T-helper 2 cell treated with Interferon-gamma antibody and Interleukin-4, amounts not matched to agents 100 ng/mL and 5 ng/mL, for 36 hours (primary cell): ENCODE results near the gene C7orf57. TPM values are rescaled to one million over a fixed set of nuclear protein-coding genes. Genes with fewer than 3 reads are reported as not detected.
"Not testable (repeated sequence)": the region's sequence is repeated elsewhere in the genome, so short reads cannot be mapped to it uniquely, and the experiment has no call there.

ENCODE experiments used
- intact Hi-C: fragments of 100-400 bp; cut with micrococcal nuclease; formaldehyde crosslinking; loops from one replicate; pipeline ENCODE4 v1.15.1; 2023
- total RNA-seq: library from RNA; stranded (reverse); gene quantifications from 2 replicates; pipeline ENCODE4 v1.2.3, GENCODE V29; 2022

Gene C7orf57
- total RNA-seq, 1 donor from 2014 or later: 0.11 TPM

- intact Hi-C loops: loop anchor here (2.0 kb wide), 2 partner anchors 65 to 77 kb away; no protein-coding TSS in a partner anchor
Measured at GRCh38 chr7:48033922-48034321, 1.4 kb upstream of the C7orf57 start.

- intact Hi-C loops: loop anchor here (1.0 to 2.0 kb wide), 5 partner anchors 45 to 75 kb away; partner anchors contain the start of gene HUS1
Measured at GRCh38 chr7:48035967-48036478, 680 bp downstream of the C7orf57 start.

GRCh38 chr7:48038815-48039506 is 3.6 kb downstream of the C7orf57 start:
- intact Hi-C loops: no loop called here

DNA sequence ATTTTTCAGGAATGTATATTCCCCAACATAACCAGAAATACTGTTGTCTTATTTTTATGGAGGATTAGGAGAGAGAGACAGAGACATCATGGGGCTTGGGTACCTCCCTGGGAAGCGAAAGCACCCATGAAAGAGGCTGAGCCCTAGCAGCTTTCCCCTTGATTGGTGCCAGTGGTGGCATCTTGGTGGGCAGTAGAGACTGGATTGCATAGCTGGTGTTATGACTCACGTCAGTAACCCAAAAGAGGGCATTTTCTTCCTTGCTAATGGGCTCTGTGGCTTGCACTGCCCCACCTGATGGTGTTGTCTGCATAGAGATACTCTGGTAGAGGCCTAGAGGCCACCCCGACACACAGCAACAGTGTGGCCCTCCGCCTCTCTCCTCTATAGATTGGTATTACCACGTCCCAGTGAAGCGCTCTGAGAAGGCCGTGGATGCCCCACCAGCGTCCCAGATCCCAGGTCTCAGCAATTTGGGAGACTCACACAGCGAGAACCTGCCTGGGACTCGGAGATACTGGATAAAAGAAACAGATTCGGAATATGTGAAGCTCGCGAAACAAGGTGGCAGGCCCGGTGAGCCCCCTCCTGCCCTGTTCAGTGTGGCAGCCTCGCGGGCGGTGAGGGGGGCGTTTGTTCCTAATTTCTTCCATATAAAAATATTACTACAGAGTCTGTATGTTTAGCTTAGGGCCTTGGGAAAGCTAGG is 5.8 kb downstream of the C7orf57 start:
- intact Hi-C loops: no loop called here

GRCh38 chr7:48041653-48041970 is 6.3 kb downstream of the C7orf57 start:
- intact Hi-C loops: no loop called here

GRCh38 chr7:48042216-48042615 is 6.9 kb downstream of the C7orf57 start:
- intact Hi-C loops: no loop called here

DNA sequence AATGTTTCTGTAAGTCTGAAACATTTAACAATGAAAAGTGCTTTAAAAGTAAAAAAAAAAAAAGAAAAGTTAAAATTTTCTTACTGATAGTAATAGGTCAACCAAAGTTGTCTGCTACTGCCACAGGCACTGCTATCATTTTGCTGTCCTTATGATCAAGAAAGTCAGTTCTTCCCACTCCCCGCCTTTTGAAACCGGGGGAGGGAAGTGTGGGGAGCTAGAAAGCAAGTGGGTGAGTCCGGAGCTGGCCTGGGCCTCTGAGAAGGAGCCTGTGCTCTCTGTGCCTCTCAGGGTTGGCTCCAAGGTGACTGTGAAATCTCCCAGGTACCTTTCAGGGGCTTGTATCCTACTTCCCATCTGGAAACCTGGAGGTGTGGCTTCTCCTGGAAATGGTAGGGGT is 7.3 kb downstream of the C7orf57 start:
- intact Hi-C loops: no loop called here

DNA sequence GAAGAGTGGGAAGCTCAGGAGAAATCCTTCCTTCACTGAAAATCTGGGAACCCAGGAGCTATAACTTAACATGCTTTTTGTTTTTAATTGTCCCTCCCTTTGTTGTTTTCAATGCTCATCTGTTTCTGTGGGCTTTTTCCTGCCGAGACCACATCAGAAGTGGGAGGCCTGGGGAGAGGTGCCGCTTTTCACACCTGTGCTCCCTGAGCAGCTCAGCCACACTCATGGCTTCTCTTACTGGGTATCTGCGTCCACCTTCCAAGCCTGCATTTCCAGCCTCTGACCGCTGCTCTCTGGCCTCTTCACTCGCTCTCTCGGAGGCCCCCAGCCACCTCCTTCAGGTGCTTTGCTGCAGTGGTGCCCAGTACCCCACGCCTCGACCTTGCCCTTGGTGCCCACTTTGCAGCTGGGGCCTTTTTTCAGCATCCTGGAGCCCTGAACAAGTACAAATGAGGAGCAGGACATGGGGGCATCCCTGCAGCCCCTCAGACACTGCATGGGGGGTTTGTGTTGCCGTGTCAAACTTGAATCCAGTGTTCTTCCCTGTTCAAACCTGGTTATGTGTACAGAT is 9.9 kb downstream of the C7orf57 start:
- intact Hi-C loops: no loop called here

GRCh38 chr7:48046458-48046857 is 11.1 kb downstream of the C7orf57 start:
- intact Hi-C loops: no loop called here

DNA sequence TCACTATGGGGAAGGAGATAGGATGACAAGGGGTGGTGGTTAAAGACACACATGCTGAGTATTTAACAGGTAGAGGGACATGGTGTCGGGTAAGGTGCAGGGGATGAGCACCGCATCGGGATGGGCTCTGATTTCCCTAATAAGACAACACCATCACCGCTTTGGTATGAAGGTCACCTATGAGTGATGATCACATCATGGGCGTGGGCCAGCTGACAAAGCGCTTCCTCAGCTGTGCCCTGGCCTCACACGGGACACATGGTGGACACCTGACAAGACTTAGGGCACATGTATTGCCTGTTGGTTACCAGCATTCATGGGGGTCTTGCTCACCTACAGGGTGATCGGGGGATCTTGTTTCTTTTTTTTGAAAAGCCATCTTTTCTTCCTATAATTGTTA is 12.8 kb downstream of the C7orf57 start:
- intact Hi-C loops: no loop called here

- intact Hi-C loops: loop anchor here (5.0 kb wide), 1 partner anchor 37 kb away; the partner anchor contains the start of gene UPP1
Measured at GRCh38 chr7:48049850-48050249, 14.5 kb downstream of the C7orf57 start.

DNA sequence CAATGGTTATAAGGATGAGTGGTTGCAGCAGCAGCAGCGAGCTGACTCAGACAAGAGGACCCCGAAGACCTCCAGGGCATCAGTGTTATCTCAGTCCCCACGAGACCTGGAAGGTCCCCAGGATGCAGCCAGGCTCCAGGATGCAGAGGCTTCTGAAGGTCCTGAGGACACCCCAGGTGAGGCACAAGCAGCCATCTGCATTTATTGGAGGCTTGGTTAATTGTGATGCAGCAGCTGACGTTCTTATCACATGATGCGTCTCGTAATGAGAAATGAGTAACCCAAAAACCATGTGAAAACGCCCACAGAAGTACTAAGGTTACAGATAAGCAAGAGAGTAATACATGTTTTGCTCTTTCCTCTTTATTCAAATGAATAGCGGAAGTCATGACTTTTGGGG is 17.4 kb downstream of the C7orf57 start:
- intact Hi-C loops: loop anchor here (5.0 kb wide), 1 partner anchor 35 kb away; the partner anchor contains the start of gene UPP1

GRCh38 chr7:48053736-48054135 is 18.4 kb downstream of the C7orf57 start:
- intact Hi-C loops: loop anchor here (5.0 kb wide), 1 partner anchor 34 kb away; the partner anchor contains the start of gene UPP1

DNA sequence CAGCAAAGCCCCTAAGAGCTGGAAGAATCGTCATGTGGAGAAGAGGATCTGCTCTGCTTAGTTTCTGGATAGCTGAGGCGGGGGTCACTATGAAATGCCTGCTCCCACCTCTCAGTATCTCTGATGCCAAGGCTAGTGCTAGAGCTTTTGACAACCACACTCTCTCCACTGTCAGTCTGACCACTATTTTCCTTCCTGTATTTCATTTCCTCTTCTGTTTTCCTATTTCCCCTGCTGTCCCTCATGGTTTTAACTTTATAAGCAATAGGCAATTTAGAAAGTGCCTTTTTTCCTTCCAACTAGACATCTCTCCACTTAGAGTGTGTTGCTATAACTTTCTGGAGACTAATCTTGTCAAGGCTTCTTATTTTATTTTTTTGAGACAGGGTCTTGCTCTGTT is 23.6 kb downstream of the C7orf57 start:
- intact Hi-C loops: no loop called here

- intact Hi-C loops: no loop called here
Measured at GRCh38 chr7:48059706-48060105, 24.4 kb downstream of the C7orf57 start.

DNA sequence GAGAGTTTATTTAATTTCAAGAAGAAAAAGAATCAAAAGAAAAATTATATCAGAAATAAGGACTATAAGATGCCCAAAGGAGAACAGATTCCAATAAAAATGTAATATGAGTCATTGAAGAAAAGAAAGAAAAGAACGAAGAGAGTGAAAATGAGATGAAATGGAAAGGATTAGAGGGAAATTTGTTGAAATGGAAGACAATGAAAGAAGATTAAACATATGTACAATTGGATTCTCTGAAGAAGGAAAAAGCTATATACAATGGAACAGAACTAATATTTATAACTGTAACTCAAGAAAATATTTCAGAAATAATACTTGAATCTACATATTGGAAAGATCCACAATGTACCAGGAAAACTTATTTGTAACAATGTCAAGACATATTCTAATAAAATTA is 28.6 kb downstream of the C7orf57 start:
- intact Hi-C loops: no loop called here

GRCh38 chr7:48067475-48067874 is 32.1 kb downstream of the C7orf57 start:
- intact Hi-C loops: no loop called here

- intact Hi-C loops: no loop called here
Measured at GRCh38 chr7:48074204-48074654, 38.9 kb downstream of the C7orf57 start.

- intact Hi-C loops: no loop called here
Measured at GRCh38 chr7:48077423-48077822, 42.1 kb downstream of the C7orf57 start.

DNA sequence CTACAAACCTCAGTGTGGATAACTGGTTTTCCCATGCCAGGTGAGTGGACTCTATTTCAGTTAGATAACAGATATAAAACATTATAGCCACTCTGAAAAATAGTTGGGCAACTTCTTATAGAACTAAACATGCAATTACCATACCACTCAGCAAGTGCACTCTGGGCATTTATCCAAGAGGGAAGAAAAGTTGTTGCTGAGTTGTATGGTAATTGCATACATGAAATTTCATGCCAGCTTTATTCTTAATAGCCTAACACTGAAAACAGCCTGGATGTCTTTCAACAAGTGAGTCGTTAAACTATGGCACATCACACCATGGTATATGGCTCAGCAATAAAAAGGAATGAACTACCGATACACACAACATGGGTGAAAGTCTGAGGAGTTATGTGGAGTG is 43.1 kb downstream of the C7orf57 start:
- intact Hi-C loops: no loop called here

GRCh38 chr7:48082378-48082777 is 47.0 kb downstream of the C7orf57 start:
- intact Hi-C loops: not testable (repeated sequence)
